ENCODE results near the gene AGBL1. TPM values are rescaled to one million over a fixed set of nuclear protein-coding genes. Genes with fewer than 3 reads are reported as not detected.

AGBL1 gene
- total RNA-seq, 1 experiment from 2014 or later, result not detected

DNA sequence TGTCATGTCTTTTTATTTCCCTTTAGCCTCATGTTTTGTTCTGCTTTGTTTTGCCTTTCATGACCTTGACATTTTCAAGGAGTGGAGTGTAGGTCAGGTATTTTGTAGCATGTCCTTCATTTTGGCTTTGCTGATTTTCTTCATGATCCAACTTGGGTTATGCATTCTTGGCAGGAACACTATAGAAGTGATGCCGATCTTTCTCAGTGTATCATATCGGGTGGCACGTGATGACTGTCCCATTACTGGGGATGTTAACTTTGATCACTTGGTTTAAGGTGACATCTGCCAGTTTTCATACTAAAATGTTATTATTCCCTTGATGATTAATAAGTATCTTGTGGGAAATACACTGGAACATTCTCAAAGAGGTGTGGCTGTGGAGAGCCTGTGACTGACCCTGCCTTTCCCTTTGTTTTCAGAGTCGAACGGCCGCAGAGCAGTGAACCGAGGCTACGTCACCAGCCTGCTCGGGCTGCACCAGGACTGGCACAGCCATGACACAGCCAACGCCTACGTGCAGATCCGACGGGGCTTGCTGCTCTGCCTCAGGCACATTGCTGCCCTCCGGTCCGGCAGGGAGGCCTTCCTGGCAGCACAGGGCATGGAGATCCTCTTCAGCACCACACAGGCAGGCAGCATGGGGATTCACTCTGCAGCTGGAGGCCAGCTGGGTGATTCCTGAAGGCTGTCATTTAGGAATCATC is 167.7 kb downstream of the AGBL1 start:
- no peak overlapping the region for H3K27ac Mint-ChIP-seq
- H3K4me2 ChIP-seq (ENCODE audit: insufficient read depth, insufficient read length, low read length), result no peak overlapping the region

More for the DNA sequence above, 167.7 kb downstream of the AGBL1 start:
- no peaks in the 10 kb centered on the region for H3K9me3 ChIP-seq (ENCODE audit: control insufficient read depth, low read depth, low read length)
- H2BK5ac ChIP-seq (ENCODE audit: insufficient read length, low read length), result no peak overlapping the region
- no peak overlapping the region for H3K18ac ChIP-seq (ENCODE audit: insufficient read length, low read depth, low read length)
- no peak overlapping the region for H3K4me3 Mint-ChIP-seq
- DNase-seq, result no peak
- H2AK5ac ChIP-seq (ENCODE audit: insufficient read length, low read length), result no peak overlapping the region
- H2AFZ ChIP-seq (ENCODE audit: low read length), result no peak overlapping the region
- H3K4me1 Mint-ChIP-seq, result peaks cover 3% of the 10 kb centered on the region in 2 experiments; a peak in 2 of 4 replicates
- H3K14ac ChIP-seq (ENCODE audit: insufficient read depth, low read length), result no peak overlapping the region; the same call in 1 of the 2 replicates
- no peak overlapping the region for H2BK15ac ChIP-seq (ENCODE audit: low read depth, low read length)
- H3K79me1 ChIP-seq (ENCODE audit: insufficient read depth, low read depth, low read length, poor library complexity, severe bottlenecking), result no peaks in the 10 kb centered on the region
- no peaks in the 10 kb centered on the region; a peak in 1 of 7 replicates for H3K36me3 Mint-ChIP-seq (ENCODE audit: insufficient read depth in 1 of 3, low read depth in 3 of 3)
- H3K27me3 ChIP-seq (ENCODE audit: insufficient read depth, low read length), result no peaks in the 10 kb centered on the region
- H2BK12ac ChIP-seq (ENCODE audit: insufficient read length, low read depth, low read length), result no peak overlapping the region
- peaks cover 3% of the 10 kb centered on the region; the same call in 1 of the 2 replicates for H3K4me1 ChIP-seq (ENCODE audit: insufficient read depth, low read length)
- H3K27me3 Mint-ChIP-seq (ENCODE audit: low read depth), result no peaks in the 10 kb centered on the region; the same call in 1 of the 2 replicates
- H3K9ac ChIP-seq (ENCODE audit: extremely low read depth, insufficient read length, low read length), result no peak overlapping the region
- no peaks in the 10 kb centered on the region for H4K20me1 ChIP-seq (ENCODE audit: control insufficient read depth, insufficient read depth, insufficient read length)
- no peaks in the 10 kb centered on the region for H3K23me2 ChIP-seq (ENCODE audit: insufficient read length, low read depth, low read length, poor library complexity, severe bottlenecking)
- no peak overlapping the region for H4K8ac ChIP-seq (replicated peaks; ENCODE audit: insufficient read length, low read depth, low read length)
- H3K56ac ChIP-seq (ENCODE audit: insufficient read length, low read depth, low read length), result no peak overlapping the region
- no peaks in the 10 kb centered on the region for H3K9me3 Mint-ChIP-seq
- H3K27ac ChIP-seq (ENCODE audit: insufficient read length, low read depth, low read length), result no peak overlapping the region
- TF ChIP-seq, protein P1, sequence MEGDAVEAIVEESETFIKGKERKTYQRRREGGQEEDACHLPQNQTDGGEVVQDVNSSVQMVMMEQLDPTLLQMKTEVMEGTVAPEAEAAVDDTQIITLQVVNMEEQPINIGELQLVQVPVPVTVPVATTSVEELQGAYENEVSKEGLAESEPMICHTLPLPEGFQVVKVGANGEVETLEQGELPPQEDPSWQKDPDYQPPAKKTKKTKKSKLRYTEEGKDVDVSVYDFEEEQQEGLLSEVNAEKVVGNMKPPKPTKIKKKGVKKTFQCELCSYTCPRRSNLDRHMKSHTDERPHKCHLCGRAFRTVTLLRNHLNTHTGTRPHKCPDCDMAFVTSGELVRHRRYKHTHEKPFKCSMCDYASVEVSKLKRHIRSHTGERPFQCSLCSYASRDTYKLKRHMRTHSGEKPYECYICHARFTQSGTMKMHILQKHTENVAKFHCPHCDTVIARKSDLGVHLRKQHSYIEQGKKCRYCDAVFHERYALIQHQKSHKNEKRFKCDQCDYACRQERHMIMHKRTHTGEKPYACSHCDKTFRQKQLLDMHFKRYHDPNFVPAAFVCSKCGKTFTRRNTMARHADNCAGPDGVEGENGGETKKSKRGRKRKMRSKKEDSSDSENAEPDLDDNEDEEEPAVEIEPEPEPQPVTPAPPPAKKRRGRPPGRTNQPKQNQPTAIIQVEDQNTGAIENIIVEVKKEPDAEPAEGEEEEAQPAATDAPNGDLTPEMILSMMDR (conservative IDR thresholded peaks at IDR 0.05), result no peak
- H4K91ac ChIP-seq (ENCODE audit: insufficient read length, low read depth, low read length), result no peak overlapping the region
- no CpG with 5 or more reads among the region's 15 CpGs for WGBS (ENCODE audit: extremely low coverage, insufficient read length, low lambda C conversion rate)
- no peak overlapping the region for H3T11ph ChIP-seq (ENCODE audit: low read length)
- no peak overlapping the region for H2BK20ac ChIP-seq (ENCODE audit: low read depth, low read length, poor library complexity, severe bottlenecking)
- no peak overlapping the region for H4K5ac ChIP-seq (ENCODE audit: insufficient read length, low read depth, low read length)
- no peak overlapping the region for H3K4ac ChIP-seq (ENCODE audit: low read depth, low read length)
- H3K79me2 ChIP-seq (ENCODE audit: insufficient read depth, low read length), result no peaks in the 10 kb centered on the region
- no peak overlapping the region for H2BK120ac ChIP-seq (ENCODE audit: low read depth, low read length, poor library complexity, severe bottlenecking)
- no peak overlapping the region for H3K23ac ChIP-seq (ENCODE audit: insufficient read length, low read depth, low read length)

Measured in H9 (cell line).